HepG2 (cell line): Measurements from ENCODE around the gene TFEB. TPM values are rescaled to one million over a fixed set of nuclear protein-coding genes. Genes with fewer than 3 reads are reported as not detected.

ENCODE experiments used
- ATRX ChIP-seq: sonication (generic); formaldehyde crosslinking; IDR thresholded peaks from 2 replicates; pipeline ENCODE4 v1.4.0; 2020; ENCODE audit warnings: missing genetic modification reagents, borderline replicate concordance
- CBX1 ChIP-seq: IDR thresholded peaks from one replicate; pipeline ENCODE4 v1.6.1; 2016; ENCODE audit warnings: antibody characterized with exemption, low read depth
- KDM1A ChIP-seq: IDR thresholded peaks from 2 replicates; pipeline ENCODE4 v1.6.1; 2016; ENCODE audit warnings: missing compliant biosample characterization
- KDM5B ChIP-seq: sonication (generic); formaldehyde crosslinking; IDR thresholded peaks from 2 replicates; pipeline ENCODE4 v1.4.0; 2020; ENCODE audit warnings: missing genetic modification reagents, mild to moderate bottlenecking, borderline replicate concordance
- NCOA5 ChIP-seq: sonication (generic); formaldehyde crosslinking; IDR thresholded peaks from 2 replicates; pipeline ENCODE4 v1.4.0; 2020; ENCODE audit warnings: missing genetic modification reagents
- NFIC ChIP-seq: IDR thresholded peaks from 2 replicates; pipeline ENCODE4 v1.6.1; 2012; ENCODE audit warnings: mild to moderate bottlenecking, low read length, inconsistent platforms
- SP4 ChIP-seq: sonication (generic); formaldehyde crosslinking; IDR thresholded peaks from 2 replicates; pipeline ENCODE4 v1.8.1; 2023; ENCODE audit warnings: mild to moderate bottlenecking, missing genetic modification reagents
- ZNF333 ChIP-seq: sonication (generic); formaldehyde crosslinking; IDR thresholded peaks from 2 replicates; pipeline ENCODE4 v1.4.0; 2020; ENCODE audit warnings: mild to moderate bottlenecking, missing genetic modification reagents, borderline replicate concordance
- ZNF546 ChIP-seq: sonication (generic); formaldehyde crosslinking; conservative IDR thresholded peaks from 2 replicates; pipeline ENCODE4 v1.8.1; 2023; ENCODE audit warnings: mild to moderate bottlenecking, missing genetic modification reagents
- ZNF792 ChIP-seq: IDR thresholded peaks from 2 replicates; pipeline ENCODE4 v1.6.1; 2016
- polyA plus RNA-seq, 8 experiments: library from polyadenylated mRNA; depleted of rRNA in 3 of 8; stranded (reverse) in 7 of 8; unstranded in 1 of 8; fragments of >200 nt; fragmentation: Illumina TruSeq in 4 of 8; extraction: Trizol in 4 of 8; gene quantifications; 2 replicates each; pipeline versions ENCODE4 v1.2.1 to v1.2.3, GENCODE V29; 2011 to 2016; ENCODE audit warnings: low read depth in 4 of 8, missing spikeins in 1 of 8, mixed read lengths in 1 of 8; ENCODE audit not compliant: insufficient read depth in 1 of 8
- total RNA-seq, 5 experiments: library from RNA; depleted of rRNA; stranded (reverse); fragments of >200 nt; fragmentation: Illumina TruSeq; extraction: Trizol; gene quantifications; 2 replicates each; pipeline ENCODE4 v1.2.3, GENCODE V29; 2016; ENCODE audit warnings: low read depth in 1 of 5
- TF ChIP-seq, protein P1 (sequence below), 2 experiments: sonication (generic) in 1 of 2; formaldehyde crosslinking in 1 of 2; IDR thresholded peaks; 2 replicates each; pipeline versions ENCODE4 v1.6.1 to v1.9.0; 2014 to 2022; ENCODE audit warnings: antibody characterized with exemption in 1 of 2, borderline replicate concordance in 1 of 2, inconsistent platforms in 1 of 2, low read depth in 1 of 2, missing genetic modification reagents in 1 of 2
- TF ChIP-seq, protein P2 (sequence below): sonication (generic); formaldehyde crosslinking; IDR thresholded peaks from 2 replicates; pipeline ENCODE4 v1.4.0; 2020; ENCODE audit warnings: missing genetic modification reagents, borderline replicate concordance
- TF ChIP-seq, protein P3 (sequence below): sonication (generic); formaldehyde crosslinking; IDR thresholded peaks from 2 replicates; pipeline ENCODE4 v1.5.1; 2020; ENCODE audit warnings: mild to moderate bottlenecking, missing genetic modification reagents, moderate library complexity
- TF ChIP-seq, protein P4 (sequence below): sonication (generic); formaldehyde crosslinking; IDR thresholded peaks from 2 replicates; pipeline ENCODE4 v1.4.0; 2020; ENCODE audit warnings: mild to moderate bottlenecking, missing genetic modification reagents, borderline replicate concordance

Gene TFEB
- total and polyA plus RNA-seq, 2 of the 13 experiments (the other 11 are each of a cell fraction or from before 2014, with no cell fraction given), result 13.3 to 18.7 TPM

DNA sequence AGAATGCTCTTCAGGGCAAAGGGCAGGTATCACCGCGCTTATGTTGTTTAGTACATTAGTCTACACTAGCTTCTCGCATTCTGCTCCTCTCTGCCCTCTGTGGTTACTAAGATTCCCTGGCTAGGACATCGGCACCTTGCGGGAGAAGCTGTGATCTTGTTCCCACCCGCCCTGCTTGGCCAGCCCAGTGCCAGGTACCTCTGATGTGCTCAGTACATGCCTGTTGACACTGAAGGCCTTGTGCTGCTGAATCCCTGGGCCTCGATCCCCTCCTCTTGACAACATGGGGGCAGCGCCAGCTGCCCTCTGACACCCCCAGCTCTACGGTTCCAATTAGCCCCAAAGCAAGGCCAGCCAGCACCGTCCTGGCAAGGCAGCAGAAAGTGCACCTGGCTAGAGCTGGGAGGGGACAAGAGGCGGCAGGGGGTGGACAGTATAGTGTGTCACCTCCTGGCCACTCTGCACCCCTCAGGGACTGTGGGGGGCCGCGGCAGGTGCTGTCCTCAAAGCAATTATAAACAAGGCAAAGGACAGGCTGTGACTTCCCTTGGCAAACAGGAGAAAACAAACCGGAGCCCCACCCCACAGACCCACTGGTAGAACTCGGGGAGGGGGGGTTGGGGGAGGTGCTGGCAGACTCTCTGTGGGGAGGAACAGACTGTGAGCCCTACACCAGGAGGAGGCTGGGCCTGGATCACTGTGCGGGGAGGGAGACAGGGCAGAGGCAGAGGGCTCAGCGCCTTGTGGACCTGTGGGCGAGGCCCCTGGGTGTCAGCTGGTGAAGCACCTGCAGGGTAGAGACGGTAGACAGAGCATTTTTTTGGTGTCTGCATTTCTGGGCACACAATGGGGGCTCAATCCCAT lies 7.1 kb downstream of the TFEB start (continued):
- TF ChIP-seq, protein P1, sequence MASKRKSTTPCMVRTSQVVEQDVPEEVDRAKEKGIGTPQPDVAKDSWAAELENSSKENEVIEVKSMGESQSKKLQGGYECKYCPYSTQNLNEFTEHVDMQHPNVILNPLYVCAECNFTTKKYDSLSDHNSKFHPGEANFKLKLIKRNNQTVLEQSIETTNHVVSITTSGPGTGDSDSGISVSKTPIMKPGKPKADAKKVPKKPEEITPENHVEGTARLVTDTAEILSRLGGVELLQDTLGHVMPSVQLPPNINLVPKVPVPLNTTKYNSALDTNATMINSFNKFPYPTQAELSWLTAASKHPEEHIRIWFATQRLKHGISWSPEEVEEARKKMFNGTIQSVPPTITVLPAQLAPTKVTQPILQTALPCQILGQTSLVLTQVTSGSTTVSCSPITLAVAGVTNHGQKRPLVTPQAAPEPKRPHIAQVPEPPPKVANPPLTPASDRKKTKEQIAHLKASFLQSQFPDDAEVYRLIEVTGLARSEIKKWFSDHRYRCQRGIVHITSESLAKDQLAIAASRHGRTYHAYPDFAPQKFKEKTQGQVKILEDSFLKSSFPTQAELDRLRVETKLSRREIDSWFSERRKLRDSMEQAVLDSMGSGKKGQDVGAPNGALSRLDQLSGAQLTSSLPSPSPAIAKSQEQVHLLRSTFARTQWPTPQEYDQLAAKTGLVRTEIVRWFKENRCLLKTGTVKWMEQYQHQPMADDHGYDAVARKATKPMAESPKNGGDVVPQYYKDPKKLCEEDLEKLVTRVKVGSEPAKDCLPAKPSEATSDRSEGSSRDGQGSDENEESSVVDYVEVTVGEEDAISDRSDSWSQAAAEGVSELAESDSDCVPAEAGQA (IDR thresholded peaks at IDR 0.05; ENCODE audit: low read depth), result no peak
- TF ChIP-seq, protein P1 (CRISPR knock-in tag; IDR thresholded peaks at IDR 0.05; ENCODE audit: borderline replicate concordance), result no peak
- no peak for TF ChIP-seq ATRX
- TF ChIP-seq CBX1, result no peak
- TF ChIP-seq, protein P2, sequence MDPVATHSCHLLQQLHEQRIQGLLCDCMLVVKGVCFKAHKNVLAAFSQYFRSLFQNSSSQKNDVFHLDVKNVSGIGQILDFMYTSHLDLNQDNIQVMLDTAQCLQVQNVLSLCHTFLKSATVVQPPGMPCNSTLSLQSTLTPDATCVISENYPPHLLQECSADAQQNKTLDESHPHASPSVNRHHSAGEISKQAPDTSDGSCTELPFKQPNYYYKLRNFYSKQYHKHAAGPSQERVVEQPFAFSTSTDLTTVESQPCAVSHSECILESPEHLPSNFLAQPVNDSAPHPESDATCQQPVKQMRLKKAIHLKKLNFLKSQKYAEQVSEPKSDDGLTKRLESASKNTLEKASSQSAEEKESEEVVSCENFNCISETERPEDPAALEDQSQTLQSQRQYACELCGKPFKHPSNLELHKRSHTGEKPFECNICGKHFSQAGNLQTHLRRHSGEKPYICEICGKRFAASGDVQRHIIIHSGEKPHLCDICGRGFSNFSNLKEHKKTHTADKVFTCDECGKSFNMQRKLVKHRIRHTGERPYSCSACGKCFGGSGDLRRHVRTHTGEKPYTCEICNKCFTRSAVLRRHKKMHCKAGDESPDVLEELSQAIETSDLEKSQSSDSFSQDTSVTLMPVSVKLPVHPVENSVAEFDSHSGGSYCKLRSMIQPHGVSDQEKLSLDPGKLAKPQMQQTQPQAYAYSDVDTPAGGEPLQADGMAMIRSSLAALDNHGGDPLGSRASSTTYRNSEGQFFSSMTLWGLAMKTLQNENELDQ (CRISPR knock-in tag), result no peak
- TF ChIP-seq NFIC, result no peak
- no peak for TF ChIP-seq NCOA5 (CRISPR knock-in tag)
- TF ChIP-seq KDM1A (CRISPR knock-in tag), result no peak
- TF ChIP-seq ZNF792 (CRISPR knock-in tag), result no peak
- no peak for TF ChIP-seq KDM5B
- TF ChIP-seq ZNF546, result no peak
- TF ChIP-seq SP4 (CRISPR knock-in tag), result peak; percentile 54; the same call in 1 of the 2 replicates
- TF ChIP-seq, protein P3, sequence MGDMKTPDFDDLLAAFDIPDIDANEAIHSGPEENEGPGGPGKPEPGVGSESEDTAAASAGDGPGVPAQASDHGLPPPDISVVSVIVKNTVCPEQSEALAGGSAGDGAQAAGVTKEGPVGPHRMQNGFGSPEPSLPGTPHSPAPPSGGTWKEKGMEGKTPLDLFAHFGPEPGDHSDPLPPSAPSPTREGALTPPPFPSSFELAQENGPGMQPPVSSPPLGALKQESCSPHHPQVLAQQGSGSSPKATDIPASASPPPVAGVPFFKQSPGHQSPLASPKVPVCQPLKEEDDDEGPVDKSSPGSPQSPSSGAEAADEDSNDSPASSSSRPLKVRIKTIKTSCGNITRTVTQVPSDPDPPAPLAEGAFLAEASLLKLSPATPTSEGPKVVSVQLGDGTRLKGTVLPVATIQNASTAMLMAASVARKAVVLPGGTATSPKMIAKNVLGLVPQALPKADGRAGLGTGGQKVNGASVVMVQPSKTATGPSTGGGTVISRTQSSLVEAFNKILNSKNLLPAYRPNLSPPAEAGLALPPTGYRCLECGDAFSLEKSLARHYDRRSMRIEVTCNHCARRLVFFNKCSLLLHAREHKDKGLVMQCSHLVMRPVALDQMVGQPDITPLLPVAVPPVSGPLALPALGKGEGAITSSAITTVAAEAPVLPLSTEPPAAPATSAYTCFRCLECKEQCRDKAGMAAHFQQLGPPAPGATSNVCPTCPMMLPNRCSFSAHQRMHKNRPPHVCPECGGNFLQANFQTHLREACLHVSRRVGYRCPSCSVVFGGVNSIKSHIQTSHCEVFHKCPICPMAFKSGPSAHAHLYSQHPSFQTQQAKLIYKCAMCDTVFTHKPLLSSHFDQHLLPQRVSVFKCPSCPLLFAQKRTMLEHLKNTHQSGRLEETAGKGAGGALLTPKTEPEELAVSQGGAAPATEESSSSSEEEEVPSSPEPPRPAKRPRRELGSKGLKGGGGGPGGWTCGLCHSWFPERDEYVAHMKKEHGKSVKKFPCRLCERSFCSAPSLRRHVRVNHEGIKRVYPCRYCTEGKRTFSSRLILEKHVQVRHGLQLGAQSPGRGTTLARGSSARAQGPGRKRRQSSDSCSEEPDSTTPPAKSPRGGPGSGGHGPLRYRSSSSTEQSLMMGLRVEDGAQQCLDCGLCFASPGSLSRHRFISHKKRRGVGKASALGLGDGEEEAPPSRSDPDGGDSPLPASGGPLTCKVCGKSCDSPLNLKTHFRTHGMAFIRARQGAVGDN, result peak; percentile 83
- TF ChIP-seq, protein P4, sequence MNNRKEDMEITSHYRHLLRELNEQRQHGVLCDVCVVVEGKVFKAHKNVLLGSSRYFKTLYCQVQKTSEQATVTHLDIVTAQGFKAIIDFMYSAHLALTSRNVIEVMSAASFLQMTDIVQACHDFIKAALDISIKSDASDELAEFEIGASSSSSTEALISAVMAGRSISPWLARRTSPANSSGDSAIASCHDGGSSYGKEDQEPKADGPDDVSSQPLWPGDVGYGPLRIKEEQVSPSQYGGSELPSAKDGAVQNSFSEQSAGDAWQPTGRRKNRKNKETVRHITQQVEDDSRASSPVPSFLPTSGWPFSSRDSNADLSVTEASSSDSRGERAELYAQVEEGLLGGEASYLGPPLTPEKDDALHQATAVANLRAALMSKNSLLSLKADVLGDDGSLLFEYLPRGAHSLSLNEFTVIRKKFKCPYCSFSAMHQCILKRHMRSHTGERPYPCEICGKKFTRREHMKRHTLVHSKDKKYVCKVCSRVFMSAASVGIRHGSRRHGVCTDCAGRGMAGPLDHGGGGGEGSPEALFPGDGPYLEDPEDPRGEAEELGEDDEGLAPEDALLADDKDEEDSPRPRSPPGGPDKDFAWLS (CRISPR knock-in tag), result 0 out of 2 replicates have a peak, but pooled peaks have one; percentile 49
- TF ChIP-seq ZNF333 (CRISPR knock-in tag), result no peak
